Lung (tissue), 12 donors: ENCODE measurements around the gene PRR5L. TPM values are rescaled to one million over a fixed set of nuclear protein-coding genes. Genes with fewer than 3 reads are reported as not detected.
A peak's percentile ranks its signal among the peaks of the same experiment; 100 is the strongest.

Experiments used
- ATAC-seq: fragments of 200-7000 bp; cut with Tn5 transposase; one replicate; pipeline ENCODE4 v1.9.1; 2020; ENCODE audit warnings: moderate number of reproducible peaks; ENCODE audit not compliant: insufficient read depth, low FRiP score
- DNase-seq, 3 donors: peaks; one replicate each; pipeline ENCODE4 v3.0.0-alpha.2; 2013 to 2017
- H3K27ac ChIP-seq, 2 donors: one replicate each; pipeline ENCODE4 v1.5.1; 2013; ENCODE audit warnings: mild to moderate bottlenecking in 2 of 2, moderate library complexity in 2 of 2, control low read depth in 1 of 2, inconsistent platforms in 1 of 2, low read depth in 1 of 2, low read length in 1 of 2
- H3K27me3 ChIP-seq, 3 donors: one replicate each; pipeline ENCODE4 v1.5.1; 2013; ENCODE audit warnings: low read length in 2 of 3; ENCODE audit not compliant: control insufficient read depth in 3 of 3, insufficient read depth in 3 of 3
- H3K36me3 ChIP-seq, 4 donors: one replicate each; pipeline ENCODE4 v1.5.1; 2013; ENCODE audit warnings: low read length in 4 of 4, mild to moderate bottlenecking in 1 of 4, moderate library complexity in 1 of 4; ENCODE audit not compliant: control insufficient read depth in 4 of 4, insufficient read depth in 4 of 4
- H3K4me1 ChIP-seq, 5 donors: one replicate each; pipeline ENCODE4 v1.5.1; 2013; ENCODE audit warnings: low read length in 5 of 5, mild to moderate bottlenecking in 2 of 5, moderate library complexity in 1 of 5; ENCODE audit not compliant: control insufficient read depth in 5 of 5, insufficient read depth in 5 of 5
- H3K4me3 ChIP-seq: one replicate; pipeline ENCODE4 v1.5.1; 2013; ENCODE audit warnings: mild to moderate bottlenecking, control low read depth, moderate library complexity
- H3K9ac ChIP-seq, 2 donors: one replicate each; pipeline ENCODE4 v1.5.1; 2013; ENCODE audit warnings: low read length in 2 of 2, control low read depth in 1 of 2; ENCODE audit not compliant: insufficient read depth in 1 of 2
- H3K9me3 ChIP-seq, 4 donors: one replicate each; pipeline ENCODE4 v1.5.1; 2013; ENCODE audit warnings: low read length in 3 of 4, mild to moderate bottlenecking in 1 of 4, moderate library complexity in 1 of 4; ENCODE audit not compliant: control insufficient read depth in 4 of 4, insufficient read depth in 3 of 4
- CTCF ChIP-seq: IDR thresholded peaks from 2 replicates; pipeline ENCODE4 v1.5.1; 2012; ENCODE audit warnings: mild to moderate bottlenecking; ENCODE audit errors: control extremely low read depth, extremely low read depth
- WGBS, 2 donors: extraction: QIAGEN DNeasy Blood & Tissue Kit; methylation state at CpG; one replicate each; pipeline ENCODE4 v1.1.7; 2013; 5-methylcytosine and 5-hydroxymethylcytosine counted together
- polyA plus RNA-seq, 2 donors: library from polyadenylated mRNA; stranded (reverse); fragments of 200-250 nt; gene quantifications; one replicate each; pipeline ENCODE4 v1.2.1, GENCODE V29; 2013
- total RNA-seq, 2 donors: library from RNA; depleted of rRNA in 1 of 2; stranded (reverse); fragments of >200 nt in 1 of 2; gene quantifications; one replicate each; pipeline ENCODE4 v1.2.1, GENCODE V29; 2014 to 2021
- donor health status: control.
- donor health status: control.
- donor health status: Bipolar disorder and iron deficiency.
- donor health status: healthy.
- donor health status: DM: yes; HTN: yes; CAD: no.

Gene PRR5L
- total and polyA plus RNA-seq, 4 donors, result 6.3 to 27.5 (median 9.0) TPM

DNA sequence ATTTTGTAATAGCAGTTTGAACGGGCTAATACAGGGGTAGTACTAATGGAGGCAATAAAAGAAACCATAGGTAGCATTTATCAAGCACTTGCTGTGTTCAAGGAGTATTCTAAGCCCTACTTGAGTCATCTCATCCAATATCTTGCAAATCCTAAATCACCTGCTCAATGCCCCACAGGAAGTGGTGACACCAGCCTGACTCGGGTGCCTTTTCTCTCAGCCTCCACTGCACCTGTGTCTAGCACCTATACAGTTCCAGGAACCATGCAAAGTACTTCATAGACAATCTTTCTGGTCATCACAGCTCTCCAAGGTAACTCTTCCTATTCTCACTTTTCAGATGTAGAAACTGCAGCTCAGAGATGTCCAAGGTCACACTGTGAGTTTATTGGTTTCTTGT, 98.0 kb downstream of the PRR5L start:
- DNase-seq, result no peak
- Histone ChIP-seq H3K4me3 (no peak overlapping the region), H3K9ac (no peak overlapping the region), H3K4me1 (peaks cover 0 to 12% (median 5%) of the 10 kb centered on the region in 5 donors), H3K9me3 (peaks cover 0 to 2% (median 0%) of the 10 kb centered on the region in 4 donors), H3K27ac (no peak overlapping the region), H3K36me3 (peaks cover 0 to 4% (median 1%) of the 10 kb centered on the region in 4 donors), H3K27me3 (peaks cover 0 to 5% (median 0%) of the 10 kb centered on the region in 3 donors)
- ATAC-seq, result no peak
- TF ChIP-seq CTCF, result no peak
- WGBS, 2 donors, result 31 to 74% methylated on average over 2 of the region's 2 CpGs

GRCh38 chr11:36394926-36395325, 98.8 kb downstream of the PRR5L start:
- peaks cover 0 to 5% (median 0%) of the 10 kb centered on the region in 3 donors for H3K27me3 ChIP-seq
- H3K4me3 ChIP-seq, result no peak overlapping the region
- DNase-seq (no peak), ATAC-seq (no peak)
- H3K9me3 ChIP-seq, result peaks cover 0 to 2% (median 0%) of the 10 kb centered on the region in 4 donors
- H3K27ac ChIP-seq, result no peak overlapping the region
- no peak overlapping the region for H3K9ac ChIP-seq
- H3K4me1 ChIP-seq, result peaks cover 0 to 12% (median 5%) of the 10 kb centered on the region in 5 donors
- WGBS, 2 donors, result 61 to 81% methylated on average over 3 of the region's 3 CpGs
- peaks cover 0 to 4% (median 1%) of the 10 kb centered on the region in 4 donors for H3K36me3 ChIP-seq
- TF ChIP-seq CTCF, result no peak

GRCh38 chr11:36395978-36396736, 100.1 kb downstream of the PRR5L start:
- ATAC-seq (no peak), DNase-seq (peak in 1 of 3 donors; percentile 62)
- H3K9ac ChIP-seq, result no peak overlapping the region
- H3K9me3 ChIP-seq, result peaks cover 0 to 2% (median 0%) of the 10 kb centered on the region in 4 donors
- H3K27ac ChIP-seq, result no peak overlapping the region
- H3K27me3 ChIP-seq, result peaks cover 0 to 5% (median 0%) of the 10 kb centered on the region in 3 donors
- peaks cover 0 to 4% (median 1%) of the 10 kb centered on the region in 4 donors for H3K36me3 ChIP-seq
- no peak for TF ChIP-seq CTCF
- no peak overlapping the region for H3K4me3 ChIP-seq
- WGBS, 2 donors, result 70 to 81% methylated on average over 11 of the region's 11 CpGs
- H3K4me1 ChIP-seq, result peaks cover 0 to 12% (median 5%) of the 10 kb centered on the region in 5 donors
